ENCODE measurements around the gene C12orf42. TPM values are rescaled to one million over a fixed set of nuclear protein-coding genes. Genes with fewer than 3 reads are reported as not detected.

C12orf42 gene
- total and polyA plus RNA-seq, 4 donors: 0.14 to 0.17 TPM; not detected in 2

DNA sequence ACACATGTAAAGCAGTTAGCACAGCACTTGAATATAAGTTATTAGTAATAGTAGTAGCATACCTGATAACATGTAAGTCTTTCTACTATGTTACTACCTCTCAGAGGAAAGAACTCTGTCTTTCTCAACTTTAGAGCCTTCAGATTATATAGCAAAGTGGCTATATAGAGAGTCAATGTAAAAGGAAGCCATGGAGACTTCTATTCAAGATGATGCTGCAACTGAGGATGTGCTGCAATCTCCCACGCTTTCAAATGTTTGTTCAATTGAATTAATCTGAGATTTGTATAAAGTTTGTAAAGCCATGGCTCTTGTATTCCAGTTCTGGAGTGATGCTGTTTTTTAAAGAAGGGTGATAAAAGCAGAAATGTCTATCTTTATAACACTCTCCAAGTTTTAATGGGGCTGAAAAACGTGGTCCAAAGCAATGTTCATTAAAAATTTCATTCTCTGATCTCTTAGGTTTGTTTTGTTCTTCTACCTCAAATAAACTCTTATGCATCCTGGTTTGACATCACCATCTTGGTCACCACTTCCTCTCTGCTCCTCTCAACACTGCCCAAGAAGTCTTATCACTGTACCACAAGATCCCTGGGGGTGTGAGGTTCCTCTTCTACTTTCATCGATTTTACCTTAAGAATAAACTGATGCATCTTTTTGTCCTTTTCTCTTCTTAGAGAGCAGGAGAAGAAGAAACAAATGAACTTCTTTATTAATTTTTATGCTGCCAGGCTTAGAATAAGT lies 40.6 kb downstream of the C12orf42 start:
- TF ChIP-seq TAF1 (conservative IDR thresholded peaks at IDR 0.05): no peak
- no peak overlapping the region for H3K9ac ChIP-seq (ENCODE audit: low read depth in 1 of 2, low read length in 2 of 2)
- DNase-seq (ENCODE audit: low spot score): no peak
- H3K27ac ChIP-seq (ENCODE audit: low read depth in 1 of 2, low read length in 2 of 2): no peak overlapping the region
- no peaks in the 10 kb centered on the region for H3K27me3 ChIP-seq (ENCODE audit: control insufficient read depth in 4 of 4, insufficient read depth in 4 of 4, low read length in 3 of 4)
- no peak overlapping the region for H3K4me3 ChIP-seq (ENCODE audit: low read depth in 1 of 3, low read length in 3 of 3)
- no peaks in the 10 kb centered on the region for H3K9me3 ChIP-seq (ENCODE audit: control insufficient read depth in 4 of 4, low read length in 3 of 4)
- WGBS: 69% methylated on average over 3 of the region's 3 CpGs
- H3K4me1 ChIP-seq (ENCODE audit: control insufficient read depth in 4 of 4, insufficient read depth in 4 of 4, low read length in 3 of 4): no peaks in the 10 kb centered on the region
- no peaks in the 10 kb centered on the region for H3K36me3 ChIP-seq (ENCODE audit: control insufficient read depth in 4 of 4, insufficient read depth in 3 of 4, low read depth in 1 of 4, low read length in 3 of 4)

DNA sequence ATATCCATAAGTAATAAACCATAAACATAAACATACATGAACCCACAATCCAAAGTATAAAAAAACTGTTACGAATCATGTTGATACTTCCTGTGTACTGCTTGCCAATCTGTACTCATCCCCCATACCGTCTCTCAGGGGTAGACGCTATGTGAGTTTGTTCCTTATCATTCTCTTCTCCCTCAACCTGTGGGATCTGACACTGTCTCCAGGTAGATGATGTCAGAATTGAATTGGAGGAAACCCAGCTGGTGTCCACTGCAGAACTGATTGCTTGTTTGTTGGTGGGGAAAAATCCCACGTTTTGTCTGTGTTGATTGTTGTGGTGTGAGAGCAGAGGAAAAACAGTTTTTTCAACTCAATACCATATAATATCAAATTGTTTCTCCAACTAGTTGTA lies 50.8 kb downstream of the C12orf42 start:
- Histone ChIP-seq H3K27me3 (ENCODE audit: control insufficient read depth in 4 of 4, insufficient read depth in 4 of 4, low read length in 3 of 4) (no peaks in the 10 kb centered on the region), H3K9ac (ENCODE audit: low read depth in 1 of 2, low read length in 2 of 2) (no peak overlapping the region), H3K4me1 (ENCODE audit: control insufficient read depth in 4 of 4, insufficient read depth in 4 of 4, low read length in 3 of 4) (no peaks in the 10 kb centered on the region), H3K36me3 (ENCODE audit: control insufficient read depth in 4 of 4, insufficient read depth in 3 of 4, low read depth in 1 of 4, low read length in 3 of 4) (no peaks in the 10 kb centered on the region), H3K4me3 (ENCODE audit: low read depth in 1 of 3, low read length in 3 of 3) (no peak overlapping the region), H3K27ac (ENCODE audit: low read depth in 1 of 2, low read length in 2 of 2) (no peak overlapping the region), H3K9me3 (ENCODE audit: control insufficient read depth in 4 of 4, low read length in 3 of 4) (no peaks in the 10 kb centered on the region)
- no peak for DNase-seq (ENCODE audit: low spot score)
- TF ChIP-seq YY1 (IDR thresholded peaks at IDR 0.05) (no peak), HNF4G (IDR thresholded peaks at IDR 0.05) (no peak), JUND (IDR thresholded peaks at IDR 0.05) (no peak), EGR1 (IDR thresholded peaks at IDR 0.05; ENCODE audit: low read depth in 2 of 2) (no peak), FOXA2 (IDR thresholded peaks at IDR 0.05) (no peak), FOXA1 (IDR thresholded peaks at IDR 0.05) (no peak), GABPA (IDR thresholded peaks at IDR 0.05 in 1 of 2, conservative IDR thresholded peaks at IDR 0.05 in 1 of 2) (no peak), HNF4A (conservative IDR thresholded peaks at IDR 0.05) (no peak), ZBTB33 (IDR thresholded peaks at IDR 0.05) (no peak)
- TF ChIP-seq, protein P1, sequence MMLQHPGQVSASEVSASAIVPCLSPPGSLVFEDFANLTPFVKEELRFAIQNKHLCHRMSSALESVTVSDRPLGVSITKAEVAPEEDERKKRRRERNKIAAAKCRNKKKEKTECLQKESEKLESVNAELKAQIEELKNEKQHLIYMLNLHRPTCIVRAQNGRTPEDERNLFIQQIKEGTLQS (IDR thresholded peaks at IDR 0.05): no peak
- TF ChIP-seq, protein P2, sequence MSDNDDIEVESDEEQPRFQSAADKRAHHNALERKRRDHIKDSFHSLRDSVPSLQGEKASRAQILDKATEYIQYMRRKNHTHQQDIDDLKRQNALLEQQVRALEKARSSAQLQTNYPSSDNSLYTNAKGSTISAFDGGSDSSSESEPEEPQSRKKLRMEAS (IDR thresholded peaks at IDR 0.05): no peak
- TF ChIP-seq, protein P3, sequence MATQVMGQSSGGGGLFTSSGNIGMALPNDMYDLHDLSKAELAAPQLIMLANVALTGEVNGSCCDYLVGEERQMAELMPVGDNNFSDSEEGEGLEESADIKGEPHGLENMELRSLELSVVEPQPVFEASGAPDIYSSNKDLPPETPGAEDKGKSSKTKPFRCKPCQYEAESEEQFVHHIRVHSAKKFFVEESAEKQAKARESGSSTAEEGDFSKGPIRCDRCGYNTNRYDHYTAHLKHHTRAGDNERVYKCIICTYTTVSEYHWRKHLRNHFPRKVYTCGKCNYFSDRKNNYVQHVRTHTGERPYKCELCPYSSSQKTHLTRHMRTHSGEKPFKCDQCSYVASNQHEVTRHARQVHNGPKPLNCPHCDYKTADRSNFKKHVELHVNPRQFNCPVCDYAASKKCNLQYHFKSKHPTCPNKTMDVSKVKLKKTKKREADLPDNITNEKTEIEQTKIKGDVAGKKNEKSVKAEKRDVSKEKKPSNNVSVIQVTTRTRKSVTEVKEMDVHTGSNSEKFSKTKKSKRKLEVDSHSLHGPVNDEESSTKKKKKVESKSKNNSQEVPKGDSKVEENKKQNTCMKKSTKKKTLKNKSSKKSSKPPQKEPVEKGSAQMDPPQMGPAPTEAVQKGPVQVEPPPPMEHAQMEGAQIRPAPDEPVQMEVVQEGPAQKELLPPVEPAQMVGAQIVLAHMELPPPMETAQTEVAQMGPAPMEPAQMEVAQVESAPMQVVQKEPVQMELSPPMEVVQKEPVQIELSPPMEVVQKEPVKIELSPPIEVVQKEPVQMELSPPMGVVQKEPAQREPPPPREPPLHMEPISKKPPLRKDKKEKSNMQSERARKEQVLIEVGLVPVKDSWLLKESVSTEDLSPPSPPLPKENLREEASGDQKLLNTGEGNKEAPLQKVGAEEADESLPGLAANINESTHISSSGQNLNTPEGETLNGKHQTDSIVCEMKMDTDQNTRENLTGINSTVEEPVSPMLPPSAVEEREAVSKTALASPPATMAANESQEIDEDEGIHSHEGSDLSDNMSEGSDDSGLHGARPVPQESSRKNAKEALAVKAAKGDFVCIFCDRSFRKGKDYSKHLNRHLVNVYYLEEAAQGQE (IDR thresholded peaks at IDR 0.05): no peak
- 37% methylated on average over 4 of the region's 4 CpGs for WGBS

Measured in liver (tissue), 9 donors.